GM12873 (cell line): ENCODE results near the gene MFF.

Source experiments
- TF ChIP-seq, protein P1 (sequence below): IDR thresholded peaks from 2 replicates; pipeline ENCODE4 v1.5.1; 2012; ENCODE audit warnings: low read depth, mild to moderate bottlenecking, moderate library complexity, low read length, control low read depth; ENCODE audit not compliant: insufficient read depth; ENCODE audit errors: missing control alignments

Gene MFF

DNA sequence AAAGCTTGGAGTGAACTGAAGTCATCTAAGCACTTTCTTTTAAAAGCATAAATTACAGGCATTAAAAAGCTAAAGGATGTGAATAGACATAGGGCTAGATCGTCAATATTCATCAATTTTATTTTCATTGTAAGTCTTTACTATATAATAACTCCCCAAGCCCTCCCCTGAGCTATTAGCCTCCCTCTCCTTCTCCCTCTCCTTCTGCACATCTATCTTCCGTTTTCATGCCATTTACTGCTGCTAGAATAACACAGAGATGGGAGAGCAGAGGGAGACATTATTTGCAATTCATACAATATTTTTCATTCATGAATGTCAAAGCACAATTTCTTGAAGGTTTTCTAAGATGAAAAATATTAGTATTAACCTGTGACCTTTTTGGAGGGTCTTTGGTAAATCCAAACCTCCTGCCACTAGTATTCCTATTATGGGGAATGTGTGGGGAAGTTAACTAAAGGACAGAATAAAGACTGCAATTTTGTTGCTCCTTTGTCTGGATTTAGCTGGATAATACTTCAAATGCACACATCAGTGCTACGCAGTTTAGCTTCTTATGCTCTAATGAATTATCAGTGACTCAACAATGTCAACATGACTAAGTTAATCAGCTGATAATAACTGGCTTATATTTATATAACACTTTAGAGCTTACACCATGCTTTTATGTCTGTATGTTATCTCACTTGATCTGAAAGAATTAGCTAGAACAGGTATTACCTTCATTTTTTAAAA is 28.2 kb upstream of the MFF start:
- TF ChIP-seq, protein P1, sequence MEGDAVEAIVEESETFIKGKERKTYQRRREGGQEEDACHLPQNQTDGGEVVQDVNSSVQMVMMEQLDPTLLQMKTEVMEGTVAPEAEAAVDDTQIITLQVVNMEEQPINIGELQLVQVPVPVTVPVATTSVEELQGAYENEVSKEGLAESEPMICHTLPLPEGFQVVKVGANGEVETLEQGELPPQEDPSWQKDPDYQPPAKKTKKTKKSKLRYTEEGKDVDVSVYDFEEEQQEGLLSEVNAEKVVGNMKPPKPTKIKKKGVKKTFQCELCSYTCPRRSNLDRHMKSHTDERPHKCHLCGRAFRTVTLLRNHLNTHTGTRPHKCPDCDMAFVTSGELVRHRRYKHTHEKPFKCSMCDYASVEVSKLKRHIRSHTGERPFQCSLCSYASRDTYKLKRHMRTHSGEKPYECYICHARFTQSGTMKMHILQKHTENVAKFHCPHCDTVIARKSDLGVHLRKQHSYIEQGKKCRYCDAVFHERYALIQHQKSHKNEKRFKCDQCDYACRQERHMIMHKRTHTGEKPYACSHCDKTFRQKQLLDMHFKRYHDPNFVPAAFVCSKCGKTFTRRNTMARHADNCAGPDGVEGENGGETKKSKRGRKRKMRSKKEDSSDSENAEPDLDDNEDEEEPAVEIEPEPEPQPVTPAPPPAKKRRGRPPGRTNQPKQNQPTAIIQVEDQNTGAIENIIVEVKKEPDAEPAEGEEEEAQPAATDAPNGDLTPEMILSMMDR: no peak

- TF ChIP-seq, protein P1: no peak
These were observed 23.5 kb upstream of the MFF start for GRCh38 chr2:227301523-227301922.

GRCh38 chr2:227308784-227309183 is 16.3 kb upstream of the MFF start:
- TF ChIP-seq, protein P1: no peak

GRCh38 chr2:227310756-227311110 is 14.3 kb upstream of the MFF start:
- TF ChIP-seq, protein P1: no peak

DNA sequence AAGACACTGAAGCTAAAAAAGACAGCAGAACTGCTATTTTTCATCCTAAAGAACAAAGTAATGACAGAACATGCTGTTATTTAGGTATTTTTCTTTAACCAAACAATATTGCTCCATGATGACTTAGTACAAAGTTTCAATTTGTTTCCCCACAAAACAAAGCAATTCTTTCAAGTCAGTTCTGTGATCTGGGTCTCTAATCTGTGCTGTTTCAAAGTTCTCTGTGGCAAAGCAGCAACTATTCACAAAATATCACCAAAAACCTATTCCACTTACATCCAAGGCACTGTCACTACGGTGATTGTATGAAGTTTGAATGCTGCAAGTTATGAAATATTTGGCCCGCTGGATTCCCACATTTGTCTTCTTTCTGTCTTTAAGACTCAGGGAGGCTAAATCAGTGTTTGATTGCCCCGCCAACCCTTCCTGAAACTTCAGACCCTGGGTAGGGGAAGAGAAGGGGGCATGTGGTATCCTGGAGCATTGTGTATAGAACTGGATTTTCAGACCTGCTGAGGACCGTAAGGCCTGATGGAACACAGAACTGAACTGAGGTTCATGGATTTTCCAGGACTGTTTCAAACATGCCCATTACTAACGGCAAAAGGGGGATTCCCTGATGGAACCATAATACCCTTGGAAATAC is 13.1 kb upstream of the MFF start:
- TF ChIP-seq, protein P1: no peak

DNA sequence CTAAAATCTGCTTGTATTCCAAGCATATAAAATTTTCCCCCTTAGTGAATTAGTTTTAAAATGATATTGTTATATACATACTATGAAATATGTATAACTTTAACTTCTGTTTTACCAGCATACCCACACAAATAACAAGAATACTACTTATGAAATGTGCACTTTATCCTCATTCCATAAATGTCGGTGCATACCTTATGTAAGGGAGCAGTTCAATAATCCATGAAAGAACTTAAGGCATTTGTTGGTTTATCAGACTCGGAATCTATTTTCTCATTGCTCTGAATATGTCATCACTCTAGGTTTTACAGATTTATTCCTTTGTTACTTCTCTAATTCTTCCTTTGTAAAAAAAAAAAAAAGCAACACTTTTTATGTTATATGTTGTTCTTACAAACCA is 12.5 kb upstream of the MFF start:
- TF ChIP-seq, protein P1: no peak

DNA sequence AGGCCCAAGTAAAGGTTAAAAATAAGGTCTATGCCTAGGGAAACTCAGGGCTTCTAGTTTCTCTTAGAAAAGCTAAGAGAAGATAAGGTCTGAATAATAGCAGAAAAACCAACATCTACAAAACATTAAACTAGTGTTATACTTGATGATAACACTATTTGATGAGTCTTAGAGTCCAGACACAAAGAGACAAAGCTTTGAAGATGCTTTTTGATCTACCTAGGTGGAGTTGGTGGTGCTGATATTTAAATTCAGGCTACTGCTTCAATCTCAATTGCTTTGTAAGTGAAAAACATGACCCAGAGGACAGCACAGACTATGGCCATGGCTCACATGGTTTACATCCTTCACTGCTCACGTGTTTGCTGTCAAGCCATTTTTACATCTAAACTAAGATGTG is 11.7 kb upstream of the MFF start:
- TF ChIP-seq, protein P1: no peak
